CD14-positive monocyte (primary cell): ENCODE measurements around the gene LRRC43. TPM values are rescaled to one million over a fixed set of nuclear protein-coding genes. Genes with fewer than 3 reads are reported as not detected.
A peak's percentile ranks its signal among the peaks of the same experiment; 100 is the strongest.

Source experiments
- DNase-seq, 3 donors: peaks; one replicate each; pipeline ENCODE4 v3.0.0-alpha.2; 2011 to 2022
- H2AFZ ChIP-seq: 2 replicates; pipeline ENCODE4 v1.6.0; 2012; ENCODE audit warnings: mild to moderate bottlenecking, low read depth, low read length, inconsistent platforms; ENCODE audit not compliant: insufficient read depth, poor library complexity, severe bottlenecking
- H3K27ac ChIP-seq, 2 donors: 1 replicate in 1 of 2; 2 replicates in 1 of 2; pipeline ENCODE4 v1.5.1; 2012 to 2013; ENCODE audit warnings: low read length in 2 of 2, control low read depth in 1 of 2, inconsistent platforms in 1 of 2, low read depth in 1 of 2, mild to moderate bottlenecking in 1 of 2
- H3K27me3 ChIP-seq, 2 donors: one replicate each; pipeline versions ENCODE4 v1.6.0 to v1.6.1; 2011 to 2013; ENCODE audit warnings: low read length in 2 of 2; ENCODE audit not compliant: control insufficient read depth in 2 of 2, insufficient read depth in 2 of 2
- H3K36me3 ChIP-seq, 2 donors: replicated peaks in 1 of 2; 1 replicate in 1 of 2; 2 replicates in 1 of 2; pipeline versions ENCODE4 v1.5.1 to v1.6.1; 2012 to 2013; ENCODE audit warnings: low read length in 2 of 2, control low read depth in 1 of 2, inconsistent platforms in 1 of 2, mild to moderate bottlenecking in 1 of 2; ENCODE audit not compliant: insufficient read depth in 2 of 2, control insufficient read depth in 1 of 2
- H3K4me1 ChIP-seq, 2 donors: 1 replicate in 1 of 2; 2 replicates in 1 of 2; pipeline versions ENCODE4 v1.5.1 to v1.6.1; 2012 to 2013; ENCODE audit warnings: low read length in 2 of 2, control low read depth in 1 of 2, inconsistent platforms in 1 of 2, mild to moderate bottlenecking in 1 of 2, moderate library complexity in 1 of 2; ENCODE audit not compliant: insufficient read depth in 2 of 2, control insufficient read depth in 1 of 2
- H3K4me2 ChIP-seq: replicated peaks from 2 replicates; pipeline ENCODE3; 2012; ENCODE audit warnings: low read length, moderate library complexity, mild to moderate bottlenecking; ENCODE audit not compliant: poor library complexity, severe bottlenecking; ENCODE audit errors: extremely low read depth
- H3K4me3 ChIP-seq, 3 experiments: fragments of 200-600 bp in 1 of 3; sonication (generic) in 1 of 3; replicated peaks in 1 of 3; 1 replicate in 2 of 3; 2 replicates in 1 of 3; pipeline ENCODE4 v1.5.1; 2011 to 2013; ENCODE audit warnings: low read length in 3 of 3, mild to moderate bottlenecking in 3 of 3, control low read depth in 2 of 3, low read depth in 2 of 3, inconsistent platforms in 1 of 3, moderate library complexity in 1 of 3
- H3K79me2 ChIP-seq: 2 replicates; pipeline ENCODE4 v1.6.0; 2012; ENCODE audit warnings: mild to moderate bottlenecking, control low read depth, inconsistent platforms, low read length, moderate library complexity; ENCODE audit not compliant: insufficient read depth
- H3K9ac ChIP-seq: 2 replicates; pipeline ENCODE4 v1.6.0; 2017; ENCODE audit warnings: low read length, mild to moderate bottlenecking; ENCODE audit not compliant: insufficient read depth, poor library complexity, severe bottlenecking
- H3K9me3 ChIP-seq, 2 donors: replicated peaks in 1 of 2; 1 replicate in 1 of 2; 2 replicates in 1 of 2; pipeline versions ENCODE4 v1.5.1 to v1.6.1; 2012 to 2013; ENCODE audit warnings: low read length in 2 of 2, control low read depth in 1 of 2; ENCODE audit not compliant: control insufficient read depth in 1 of 2, insufficient read depth in 1 of 2
- H4K20me1 ChIP-seq: 2 replicates; pipeline ENCODE4 v1.6.0; 2012; ENCODE audit warnings: mild to moderate bottlenecking, low read length, control low read depth, moderate library complexity; ENCODE audit not compliant: insufficient read depth
- H3K27ac Mint-ChIP-seq, 7 donors: one replicate each; pipeline ENCODE4 v1.8.0; 2020; ENCODE audit warnings: mild to moderate bottlenecking in 7 of 7, mixed read lengths in 7 of 7, moderate library complexity in 6 of 7, inconsistent platforms in 2 of 7
- H3K27me3 Mint-ChIP-seq, 3 donors: one replicate each; pipeline ENCODE4 v1.8.0; 2021 to 2022; ENCODE audit warnings: low read depth in 3 of 3, mild to moderate bottlenecking in 3 of 3, mixed read lengths in 3 of 3, moderate library complexity in 3 of 3, inconsistent platforms in 1 of 3
- H3K36me3 Mint-ChIP-seq, 2 donors: one replicate each; pipeline ENCODE4 v1.8.0; 2020; ENCODE audit warnings: mixed read lengths in 2 of 2, inconsistent platforms in 1 of 2, mild to moderate bottlenecking in 1 of 2
- H3K4me1 Mint-ChIP-seq: one replicate; pipeline ENCODE4 v1.8.0; 2020; ENCODE audit warnings: mild to moderate bottlenecking, mixed read lengths
- H3K4me3 Mint-ChIP-seq, 2 donors: one replicate each; pipeline ENCODE4 v1.8.0; 2020; ENCODE audit warnings: mild to moderate bottlenecking in 2 of 2, mixed read lengths in 2 of 2, moderate library complexity in 1 of 2
- H3K9me3 Mint-ChIP-seq, 7 donors: one replicate each; pipeline ENCODE4 v1.8.0; 2020 to 2022; ENCODE audit warnings: mixed read lengths in 7 of 7, mild to moderate bottlenecking in 6 of 7, moderate library complexity in 6 of 7, inconsistent platforms in 2 of 7
- CTCF ChIP-seq: fragments of 200-600 bp; IDR thresholded peaks from one replicate; pipeline ENCODE4 v1.8.0; 2022; ENCODE audit warnings: antibody characterized with exemption, mild to moderate bottlenecking
- WGBS: methylation state at CpG from one replicate; pipeline ENCODE4 v1.1.5; 2013; ENCODE audit warnings: missing lambda C conversion rate; ENCODE audit not compliant: insufficient coverage; 5-methylcytosine and 5-hydroxymethylcytosine counted together
- intact Hi-C, 2 donors: fragments of 100-400 bp; cut with micrococcal nuclease; formaldehyde crosslinking; loops; one replicate each; pipeline versions ENCODE4 v1.15.0 to v1.15.1; 2023
- polyA plus RNA-seq, 3 donors: library from polyadenylated mRNA; depleted of rRNA in 1 of 3; unstranded in 2 of 3; stranded (reverse) in 1 of 3; fragments of 300-500 nt in 2 of 3; fragments of >200 nt in 1 of 3; fragmentation: Illumina TruSeq in 2 of 3; gene quantifications; 1 replicate in 2 of 3; 2 replicates in 1 of 3; pipeline ENCODE4 v1.2.3, GENCODE V29; 2012 to 2021

Gene LRRC43
- polyA plus RNA-seq, 3 donors = 0.19 TPM; not detected in 2

GRCh38 chr12:122203301-122204166 is 20.6 kb downstream of the LRRC43 start, which contains the start of gene B3GNT4:
B3GNT4 (plus strand) TSS chr12:122203709; CDS start chr12:122204619, 910 bp downstream.
- Histone ChIP-seq H3K27me3 (peaks cover 23 to 48% of the 10 kb centered on the region in 2 donors), H3K4me1 (peaks cover 12 to 26% of the 10 kb centered on the region in 2 donors), H4K20me1 (peaks cover 12% of the 10 kb centered on the region), H3K9ac (peak within 1 kb of the TSS; percentile 40), H3K27ac (no peak within 1 kb of the TSS), H3K36me3 (peaks cover 16 to 18% of the 10 kb centered on the region in 2 donors), H3K79me2 (no peaks in the 10 kb centered on the region), H3K4me3 (peak within 1 kb of the TSS; percentile 9 to 71 (median 37)), H3K9me3 (peaks cover 0 to 19% of the 10 kb centered on the region in 2 donors), H3K4me2 (peak within 1 kb of the TSS; percentile 80), H2AFZ (peak within 1 kb of the TSS; percentile 70)
- Mint-ChIP-seq H3K27ac (no peak within 1 kb of the TSS), H3K9me3 (peaks cover 0 to 18% (median 8%) of the 10 kb centered on the region in 7 donors), H3K36me3 (peaks cover 19 to 21% of the 10 kb centered on the region in 2 donors), H3K4me3 (peak within 1 kb of the TSS; percentile 77 to 95), H3K4me1 (peaks cover 18% of the 10 kb centered on the region), H3K27me3 (peaks cover 48 to 67% (median 50%) of the 10 kb centered on the region in 3 donors)
- intact Hi-C loops = no loop called here
- TF ChIP-seq CTCF = no peak
- DNase-seq = no peak
- under 1% methylated on average over 90 of the region's 104 CpGs for WGBS

GRCh38 chr12:122204167-122205052 is 21.5 kb downstream of the LRRC43 start:
- peaks cover 21 to 27% of the 10 kb centered on the region in 2 donors for H3K36me3 ChIP-seq
- no peak for DNase-seq
- no peak overlapping the region for H3K27ac ChIP-seq
- intact Hi-C loops = no loop called here
- no peak overlapping the region for H3K27ac Mint-ChIP-seq
- H3K27me3 Mint-ChIP-seq = peaks cover 46 to 61% (median 50%) of the 10 kb centered on the region in 3 donors
- peak overlapping the region; percentile 36 for H3K9ac ChIP-seq
- no peaks in the 10 kb centered on the region for H3K79me2 ChIP-seq
- H3K4me3 Mint-ChIP-seq = peak overlapping the region; percentile 56 to 83
- WGBS = 9% methylated on average over 70 of the region's 71 CpGs
- peak overlapping the region; percentile 70 for H2AFZ ChIP-seq
- H3K4me2 ChIP-seq = peak overlapping the region; percentile 80
- H3K4me1 ChIP-seq = peaks cover 12 to 26% of the 10 kb centered on the region in 2 donors
- peaks cover 23 to 30% of the 10 kb centered on the region in 2 donors for H3K36me3 Mint-ChIP-seq
- H3K27me3 ChIP-seq = peaks cover 23 to 48% of the 10 kb centered on the region in 2 donors
- TF ChIP-seq CTCF = no peak
- H3K4me3 ChIP-seq = peak overlapping the region in 1 of 3 experiments; percentile 71
- H3K9me3 Mint-ChIP-seq = peaks cover 0 to 18% (median 8%) of the 10 kb centered on the region in 7 donors
- H3K9me3 ChIP-seq = peaks cover 0 to 19% of the 10 kb centered on the region in 2 donors
- H3K4me1 Mint-ChIP-seq = peaks cover 18% of the 10 kb centered on the region
- H4K20me1 ChIP-seq = peaks cover 12% of the 10 kb centered on the region
